HG03342 (cell line): ENCODE measurements around the gene TRPV4.

ENCODE experiments used
- ATAC-seq: cut with Tn5 transposase; IDR thresholded peaks from one replicate; pipeline ENCODE4 v1.9.1; 2021; ENCODE audit warnings: mild to moderate bottlenecking, moderate library complexity; ENCODE audit not compliant: unreplicated experiment

The TRPV4 gene

DNA sequence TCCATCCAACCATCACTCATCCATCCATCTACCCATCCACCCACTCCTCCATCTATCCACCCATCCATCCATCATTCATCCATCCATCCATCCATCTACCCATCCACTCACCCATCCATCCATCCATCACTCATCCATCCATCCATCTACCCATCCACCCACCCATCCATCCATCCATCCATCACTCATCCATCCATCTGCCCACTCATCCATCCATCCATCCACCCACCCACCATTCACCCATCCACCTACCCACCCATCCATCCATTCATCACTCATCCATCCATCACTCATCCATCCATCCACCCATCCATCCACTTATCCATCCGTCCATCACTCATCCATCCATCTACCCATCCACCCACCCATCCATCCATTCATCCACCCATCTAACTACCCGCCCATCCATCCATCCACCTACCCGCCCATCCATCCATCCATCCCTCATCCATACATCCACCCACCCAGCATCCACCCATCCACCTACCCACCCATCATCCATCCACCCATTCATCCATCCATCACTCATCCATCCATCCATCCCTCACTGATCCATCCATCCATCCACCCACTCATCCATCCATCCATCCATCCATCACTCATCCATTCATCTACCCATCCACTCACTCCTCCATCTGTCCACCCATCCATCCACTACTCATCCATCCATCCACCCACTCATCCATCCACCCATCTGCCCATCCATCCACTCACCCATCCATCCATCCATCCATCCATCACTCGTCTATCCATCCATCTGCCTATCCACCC, 24.1 kb downstream of the TRPV4 start:
- no peak for ATAC-seq

- no peak for ATAC-seq
These were observed 25.1 kb downstream of the TRPV4 start for GRCh38 chr12:109807954-109808643.

DNA sequence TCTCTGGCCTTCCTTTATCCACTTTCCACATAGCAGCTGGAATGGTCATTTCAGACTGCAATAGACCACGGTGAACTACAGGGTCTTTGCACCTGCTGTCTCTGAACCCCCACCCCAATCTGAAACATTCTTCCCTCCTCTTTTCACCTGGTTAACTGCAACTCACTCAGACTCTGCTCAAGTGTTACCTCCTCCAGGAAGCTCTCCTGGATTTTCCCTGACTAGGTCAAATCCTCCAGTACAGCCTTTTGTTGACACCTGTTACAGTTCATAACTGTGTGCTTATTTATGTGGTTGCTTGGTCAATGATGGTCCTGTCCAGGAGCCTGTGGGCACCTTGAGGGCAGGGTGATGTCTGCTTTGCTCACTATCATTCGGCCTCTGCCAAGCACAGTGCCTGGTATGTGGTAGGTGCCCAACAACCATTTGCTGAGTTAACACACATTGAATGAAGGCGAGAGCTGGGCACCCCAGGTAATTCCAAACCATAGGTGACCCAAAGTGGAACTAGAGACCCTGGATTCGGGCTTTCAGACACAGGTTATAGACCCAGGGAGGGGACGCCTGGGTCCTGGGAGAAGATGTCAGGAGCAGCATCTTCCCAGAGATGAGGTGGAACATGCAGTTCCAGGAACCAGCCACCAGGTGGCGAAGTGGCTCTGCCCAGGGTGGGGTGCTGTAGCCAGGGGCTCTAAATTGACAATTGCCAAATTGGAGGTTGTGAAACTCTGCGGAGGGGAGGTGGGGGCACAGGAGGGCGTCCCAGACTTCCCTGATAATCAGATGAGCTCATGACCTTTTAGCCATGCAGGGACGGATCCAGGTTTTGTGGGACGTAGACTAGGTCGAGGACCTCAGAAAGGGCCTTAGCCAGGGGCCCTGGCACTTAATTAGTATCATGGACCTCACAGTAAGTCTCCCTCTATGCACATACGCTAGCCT, 28.1 kb downstream of the TRPV4 start:
- no peak for ATAC-seq

GRCh38 chr12:109803678-109804077, 29.5 kb downstream of the TRPV4 start:
- no peak for ATAC-seq

DNA sequence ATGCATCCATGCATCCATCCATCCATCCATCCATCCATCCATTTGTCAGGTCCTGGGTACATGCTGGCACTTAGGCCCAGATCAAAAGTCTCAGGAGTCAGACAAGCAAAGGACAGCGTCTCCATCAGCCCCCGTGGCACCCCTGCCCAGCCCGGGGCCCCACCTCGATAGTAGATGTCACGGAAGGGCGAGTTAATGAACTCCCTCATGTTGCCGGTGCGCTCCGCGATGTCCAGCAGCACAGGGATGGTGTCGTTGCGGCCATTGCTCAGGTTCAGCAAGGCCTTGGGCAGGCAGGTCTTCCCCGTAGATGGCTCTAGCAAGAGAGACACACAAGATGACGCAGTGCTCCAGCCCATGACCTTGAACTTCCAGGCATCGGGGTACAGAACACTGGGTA, 30.4 kb downstream of the TRPV4 start:
- no peak for ATAC-seq

DNA sequence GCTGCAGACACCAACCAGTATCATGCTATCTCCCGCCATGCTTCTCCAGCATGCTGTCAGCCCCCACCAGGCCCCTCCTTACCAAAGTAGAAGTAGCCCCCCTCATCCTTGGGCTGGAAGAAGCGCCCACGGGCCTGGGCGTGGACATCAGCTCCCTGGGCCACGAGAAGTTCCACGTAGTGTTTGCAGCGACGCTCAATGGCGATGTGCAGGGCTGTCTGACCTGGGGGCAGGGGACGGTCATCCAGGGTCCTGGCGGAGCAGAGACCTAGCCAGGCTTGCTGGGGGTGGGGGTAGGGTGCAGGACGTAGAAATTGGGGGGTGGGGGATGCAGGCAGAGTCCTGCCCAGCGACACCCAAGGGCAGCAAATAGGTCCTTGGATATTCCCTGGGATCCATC, 32.7 kb downstream of the TRPV4 start:
- ATAC-seq = no peak

GRCh38 chr12:109798691-109799090, 34.5 kb downstream of the TRPV4 start:
- no peak for ATAC-seq

- ATAC-seq = no peak
These were observed 35.1 kb downstream of the TRPV4 start for GRCh38 chr12:109797905-109798669.

- ATAC-seq = no peak
These were observed 37.1 kb downstream of the TRPV4 start for GRCh38 chr12:109796057-109796456.

GRCh38 chr12:109795023-109795422, 38.2 kb downstream of the TRPV4 start:
- no peak for ATAC-seq

DNA sequence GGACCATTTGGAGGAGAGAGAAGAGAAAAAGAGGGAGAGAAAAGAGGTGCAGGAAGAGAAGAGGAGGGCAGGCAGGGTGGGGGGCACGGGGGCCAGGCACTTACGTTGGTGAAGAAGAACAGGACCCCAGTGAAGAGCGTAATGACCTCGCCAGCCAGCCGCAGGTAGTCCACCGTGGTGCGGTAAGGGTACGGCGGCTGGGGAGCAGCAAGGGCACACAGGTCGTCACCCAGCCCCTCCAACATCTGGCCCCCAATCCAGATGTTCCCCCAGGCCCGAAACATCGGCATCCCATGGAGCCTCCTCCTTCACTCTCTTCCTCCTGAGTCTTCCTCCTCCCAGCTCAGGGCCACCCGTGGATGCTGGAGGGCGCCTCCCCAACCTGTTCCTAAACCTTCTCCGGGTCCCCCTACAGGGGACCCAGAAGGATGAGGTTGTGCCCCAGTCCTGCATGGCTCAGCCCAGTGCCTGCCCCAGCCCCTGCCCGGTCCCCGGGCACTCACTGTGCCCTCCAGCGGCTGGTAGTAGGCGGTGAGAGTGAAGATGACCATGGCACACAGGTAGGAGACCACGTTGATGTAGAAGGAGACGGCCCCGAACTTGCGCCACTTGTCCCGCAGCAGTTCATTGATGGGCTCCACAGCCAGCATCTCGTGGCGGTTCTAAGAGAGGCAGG, 39.2 kb downstream of the TRPV4 start:
- ATAC-seq = no peak

- no peak for ATAC-seq
These were observed 39.8 kb downstream of the TRPV4 start for GRCh38 chr12:109793411-109793810.

DNA sequence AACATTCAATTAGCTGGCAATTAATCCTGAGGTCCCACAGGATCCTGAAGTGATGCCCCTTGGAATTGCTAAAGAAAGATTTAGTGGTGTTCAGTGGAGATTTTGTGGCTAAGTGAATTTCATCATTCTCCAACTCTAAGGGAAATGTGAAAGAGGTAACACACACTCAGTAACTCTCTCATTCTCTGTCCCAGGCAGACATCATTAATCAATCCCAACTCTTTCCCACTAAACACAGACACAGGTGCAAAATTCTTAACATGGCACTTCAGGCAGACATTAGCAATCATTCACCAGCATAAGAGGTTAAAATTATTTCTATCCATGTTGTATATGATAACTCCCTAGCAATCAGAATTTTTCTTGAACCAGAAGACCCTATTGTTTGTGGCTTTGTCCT, 40.2 kb downstream of the TRPV4 start:
- ATAC-seq = no peak

DNA sequence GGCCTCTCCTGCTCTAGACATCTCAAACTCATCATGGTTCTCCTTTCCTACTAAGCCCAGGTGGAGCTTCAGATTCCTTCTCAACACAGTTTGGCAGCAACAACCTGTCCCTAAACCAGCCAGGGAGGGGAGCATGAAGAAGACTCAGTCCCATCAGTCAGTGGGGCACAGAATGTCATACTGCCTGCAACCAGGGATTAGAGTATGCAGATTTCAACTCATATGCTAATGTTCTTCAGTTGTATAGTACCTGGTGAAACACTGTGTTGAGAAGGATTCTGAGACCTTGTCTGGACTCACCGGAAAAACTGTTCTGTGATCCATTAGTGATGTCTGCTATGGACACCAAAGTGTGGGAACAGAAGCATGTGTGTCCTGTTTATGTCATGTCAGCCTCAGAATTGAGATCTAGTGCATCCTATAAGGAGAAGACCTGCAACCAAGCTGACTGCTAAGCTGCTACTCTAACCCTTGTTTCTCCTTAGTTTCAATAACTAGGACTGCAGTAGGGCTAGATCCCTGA, 43.6 kb downstream of the TRPV4 start:
- ATAC-seq = no peak

GRCh38 chr12:109786799-109787198, 46.4 kb downstream of the TRPV4 start:
- ATAC-seq = no peak

DNA sequence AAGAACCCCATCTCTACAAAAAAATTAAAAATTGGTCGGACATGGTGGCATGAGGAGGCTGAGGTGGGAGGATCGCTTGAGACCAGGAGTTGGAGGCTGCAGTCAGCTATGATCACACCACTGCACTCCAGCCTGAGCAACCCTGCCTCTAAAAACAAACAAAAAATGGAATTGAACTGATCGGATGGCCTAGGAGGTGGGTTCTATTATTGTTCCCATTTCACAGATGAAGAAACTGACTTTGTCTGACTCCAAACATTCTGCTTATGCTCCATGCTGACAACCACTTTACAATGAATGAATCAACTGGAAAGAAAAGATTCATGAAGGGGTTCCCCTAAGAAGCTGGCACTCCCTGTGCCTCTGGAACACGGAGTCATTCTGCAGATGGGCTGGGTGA, 47.3 kb downstream of the TRPV4 start:
- ATAC-seq = no peak

DNA sequence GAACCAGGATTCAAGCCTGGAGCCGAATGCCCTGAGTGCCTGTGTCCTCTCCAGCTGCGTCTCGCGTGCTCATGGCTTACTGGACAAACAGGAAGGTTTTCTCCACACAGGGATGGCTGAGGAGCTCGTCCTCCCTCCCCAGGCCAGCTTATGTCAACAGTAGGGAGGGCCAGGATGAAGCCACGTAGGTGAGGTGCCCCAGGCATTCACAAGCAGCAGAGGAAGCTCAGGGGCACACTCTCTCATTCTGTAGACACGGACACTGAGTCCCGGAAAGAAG, 49.3 kb downstream of the TRPV4 start:
- no peak for ATAC-seq

- ATAC-seq = no peak
These were observed 49.8 kb downstream of the TRPV4 start for GRCh38 chr12:109783135-109783964.

GRCh38 chr12:109782326-109782703, 50.9 kb downstream of the TRPV4 start:
- ATAC-seq = no peak
